HG03097 (cell line): Measurements from ENCODE around the gene ZNF608.

Source experiments
- ATAC-seq: cut with Tn5 transposase; IDR thresholded peaks from one replicate; pipeline ENCODE4 v1.9.1; 2021; ENCODE audit not compliant: unreplicated experiment, low FRiP score

ZNF608 gene

DNA sequence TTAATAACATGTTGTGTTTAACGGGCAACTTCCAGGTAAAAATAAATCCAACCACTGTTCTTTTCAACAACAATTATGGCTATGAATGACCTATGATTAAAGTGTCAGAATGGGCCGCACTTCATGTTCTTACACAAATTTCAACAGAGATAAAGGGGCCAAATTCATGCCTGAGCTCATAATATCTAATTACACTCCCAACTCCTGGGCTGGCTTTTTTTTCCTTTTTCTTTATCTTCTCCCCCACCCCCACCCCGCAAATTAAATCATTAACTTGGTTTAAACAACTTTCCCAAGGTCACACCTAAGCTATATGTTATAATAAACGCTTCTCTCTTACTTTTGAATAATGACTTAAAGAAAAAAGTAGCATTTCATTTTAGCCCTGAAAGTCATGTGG, 25.8 kb downstream of the ZNF608 start:
- ATAC-seq = no peak

DNA sequence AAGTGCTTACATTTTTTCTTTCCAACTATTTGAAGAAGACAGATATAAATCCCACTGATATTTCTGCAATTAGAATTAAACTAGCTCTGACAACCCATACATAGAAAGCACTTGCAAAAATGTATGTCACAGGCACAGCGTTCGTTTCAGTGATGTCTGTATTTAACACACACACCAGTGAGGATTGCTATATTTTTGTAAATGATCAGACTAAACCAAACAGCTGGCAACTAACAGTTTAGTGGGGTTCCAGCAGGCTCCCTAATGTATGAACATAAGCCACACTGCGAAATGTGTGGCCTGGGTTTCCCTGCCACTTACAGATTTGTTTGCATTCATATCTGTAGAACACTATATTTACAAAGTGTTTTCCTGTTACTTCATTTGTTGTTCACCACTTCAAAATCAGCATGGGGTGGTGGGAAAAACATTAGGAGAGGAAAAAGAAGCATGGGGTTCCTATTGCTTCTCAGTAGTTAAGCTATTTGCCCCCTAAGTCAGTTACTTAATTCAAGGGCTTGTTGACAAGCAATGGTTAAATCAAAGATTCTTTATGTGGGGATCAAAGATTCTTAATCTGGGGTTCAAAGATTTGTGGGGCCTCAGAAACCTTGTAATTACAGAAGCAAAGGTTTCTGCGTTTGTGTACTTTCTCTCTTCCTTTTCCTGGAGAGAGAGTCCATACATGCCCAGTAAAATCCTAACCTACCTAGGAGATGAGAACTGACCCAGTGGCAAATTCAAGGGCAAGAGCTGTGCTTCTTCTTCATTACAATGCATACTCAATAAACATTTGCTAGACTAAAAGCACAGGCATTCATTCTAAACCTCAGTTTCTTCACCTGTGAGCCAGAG, 27.1 kb downstream of the ZNF608 start:
- no peak for ATAC-seq

- no peak for ATAC-seq
These were observed 28.1 kb downstream of the ZNF608 start for GRCh38 chr5:124718380-124718789.

- ATAC-seq = no peak
These were observed 30.3 kb downstream of the ZNF608 start for GRCh38 chr5:124716169-124716568.

GRCh38 chr5:124714910-124715309, 31.5 kb downstream of the ZNF608 start:
- ATAC-seq = no peak

- ATAC-seq = no peak
These were observed 32.8 kb downstream of the ZNF608 start for GRCh38 chr5:124713595-124713994.

DNA sequence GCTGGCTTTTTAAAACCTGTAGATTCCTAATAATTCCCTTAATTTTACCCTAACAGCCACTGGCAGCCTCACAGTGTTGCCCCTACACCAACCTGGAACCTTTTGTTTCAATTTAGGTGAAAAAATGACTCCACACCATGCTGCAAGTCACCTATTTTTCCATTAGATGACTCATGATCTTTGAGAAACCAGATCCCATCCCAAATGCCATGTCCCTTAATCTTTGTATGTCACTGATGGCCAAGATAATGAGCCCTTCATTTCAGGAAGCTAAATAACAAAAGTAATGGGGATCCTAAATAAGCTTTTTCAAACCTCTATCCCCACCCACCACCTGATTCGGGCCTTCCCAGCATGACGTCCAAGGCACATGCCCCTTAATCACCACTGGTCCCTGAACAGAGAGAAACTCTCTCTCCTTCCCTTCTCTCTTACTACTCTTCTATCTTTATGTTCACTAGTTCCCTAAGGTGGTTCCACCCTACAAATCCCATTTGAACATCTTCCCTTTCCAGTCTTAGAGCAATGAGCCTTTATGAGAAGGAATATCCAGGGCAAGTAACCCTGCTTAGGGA, 33.6 kb downstream of the ZNF608 start:
- no peak for ATAC-seq

DNA sequence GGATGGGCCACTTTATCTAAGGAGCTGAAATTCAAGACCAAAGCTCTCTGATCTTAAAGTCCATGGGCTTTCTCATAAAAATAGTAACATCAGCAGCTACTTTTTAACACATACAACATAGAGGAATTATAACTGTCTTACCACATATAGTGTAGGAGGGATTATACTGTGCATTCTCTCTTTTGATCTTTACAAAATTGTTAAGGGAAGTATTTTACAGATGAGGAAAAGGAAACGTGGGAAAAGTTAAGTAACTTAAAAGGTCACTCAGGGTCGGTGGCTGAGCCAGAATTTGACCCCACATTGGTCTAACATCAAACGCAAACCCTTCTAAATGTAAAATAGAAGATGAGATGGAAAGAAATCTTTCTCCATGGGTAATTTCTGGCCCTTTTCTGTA, 38.4 kb downstream of the ZNF608 start:
- no peak for ATAC-seq

- no peak for ATAC-seq
These were observed 38.9 kb downstream of the ZNF608 start for GRCh38 chr5:124707520-124707919.

GRCh38 chr5:124706729-124707361, 39.6 kb downstream of the ZNF608 start:
- no peak for ATAC-seq

- ATAC-seq = no peak
These were observed 40.4 kb downstream of the ZNF608 start for GRCh38 chr5:124706051-124706450.

DNA sequence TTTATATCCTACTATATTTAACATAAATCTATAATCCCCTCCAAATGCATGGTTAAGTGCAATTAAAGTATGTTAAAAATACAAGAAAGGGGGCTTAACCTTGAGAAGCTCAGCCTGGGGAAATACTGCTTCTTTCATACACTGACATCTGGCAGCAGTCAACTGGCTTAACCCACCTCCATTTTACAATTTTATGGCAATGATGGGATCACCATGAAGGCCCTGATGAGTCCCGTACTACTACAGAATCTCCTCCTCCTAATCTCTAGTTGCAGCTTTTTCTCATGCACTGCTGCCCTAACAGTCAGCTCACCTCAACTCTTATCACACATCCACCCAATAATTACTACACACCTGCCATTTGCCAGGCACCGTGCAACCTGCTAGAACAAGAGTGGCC, 40.9 kb downstream of the ZNF608 start:
- no peak for ATAC-seq

DNA sequence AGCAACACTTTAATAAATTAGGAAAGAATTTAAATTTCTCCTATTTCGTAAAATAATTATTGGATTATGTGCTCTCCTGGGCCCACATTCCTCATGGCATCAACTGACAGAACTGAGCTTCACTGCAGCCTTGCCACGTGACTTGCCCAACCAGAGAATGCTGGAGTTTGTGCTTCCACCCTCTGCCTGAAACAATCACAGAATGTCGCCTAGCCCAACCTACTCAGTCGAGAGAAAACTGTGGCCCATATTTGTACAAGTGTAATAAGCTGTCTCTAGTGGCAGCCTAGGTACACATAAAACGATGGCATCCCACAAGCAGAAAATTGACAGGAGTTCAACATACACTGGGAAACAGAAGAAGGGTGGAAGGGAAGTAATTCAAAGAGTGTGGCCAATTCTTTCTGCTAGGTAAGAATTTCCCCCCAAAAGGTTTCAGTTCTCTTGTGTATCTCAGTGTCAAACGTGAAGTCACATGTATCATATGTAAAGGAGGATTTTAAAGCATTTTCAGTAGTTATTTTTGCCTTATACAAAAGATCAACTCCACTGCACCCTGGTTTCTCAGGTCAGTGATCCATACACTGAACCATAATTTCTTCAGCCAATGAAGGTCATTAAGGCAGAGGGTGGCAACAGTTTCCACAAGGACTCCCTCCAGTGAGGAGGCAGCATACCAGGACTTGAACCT, 41.7 kb downstream of the ZNF608 start:
- peak; percentile 77 for ATAC-seq

DNA sequence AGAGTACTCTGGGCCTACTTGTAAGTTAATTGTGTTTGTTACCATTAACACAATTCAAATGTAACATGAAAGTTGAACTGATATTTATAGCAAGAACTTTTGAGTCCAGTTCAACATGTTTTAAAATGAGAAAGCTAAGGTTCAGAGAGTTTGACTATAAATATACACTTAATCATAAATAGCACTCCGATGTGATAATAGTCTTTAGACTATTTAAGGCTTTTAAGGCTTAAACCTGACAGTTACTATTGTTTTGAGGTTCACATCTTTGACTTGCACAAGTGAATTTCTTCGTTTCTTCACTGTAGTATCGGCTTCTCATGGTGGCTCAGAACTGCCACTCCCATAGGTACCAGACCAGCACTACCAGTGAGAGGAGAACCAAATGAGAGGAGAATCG, 42.4 kb downstream of the ZNF608 start:
- no peak for ATAC-seq

DNA sequence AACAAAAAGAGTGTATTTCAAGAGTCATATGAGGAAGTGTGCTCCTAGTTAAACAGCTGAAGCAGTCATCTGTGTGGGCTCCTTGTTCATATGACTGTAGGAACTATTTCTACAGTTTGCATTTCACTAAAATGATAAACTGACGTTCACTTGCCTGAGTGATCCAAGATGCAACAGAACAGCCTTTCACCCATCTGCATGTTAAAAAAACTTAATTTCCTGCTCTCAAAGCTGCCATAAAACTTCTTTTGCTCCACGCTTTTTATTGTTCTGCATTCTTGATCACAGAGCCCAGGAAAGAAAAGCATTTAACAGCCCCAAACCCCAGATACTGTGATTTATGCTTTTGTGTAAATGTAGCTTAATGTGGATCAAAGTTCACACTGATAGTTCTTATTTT, 43.9 kb downstream of the ZNF608 start:
- ATAC-seq = no peak

DNA sequence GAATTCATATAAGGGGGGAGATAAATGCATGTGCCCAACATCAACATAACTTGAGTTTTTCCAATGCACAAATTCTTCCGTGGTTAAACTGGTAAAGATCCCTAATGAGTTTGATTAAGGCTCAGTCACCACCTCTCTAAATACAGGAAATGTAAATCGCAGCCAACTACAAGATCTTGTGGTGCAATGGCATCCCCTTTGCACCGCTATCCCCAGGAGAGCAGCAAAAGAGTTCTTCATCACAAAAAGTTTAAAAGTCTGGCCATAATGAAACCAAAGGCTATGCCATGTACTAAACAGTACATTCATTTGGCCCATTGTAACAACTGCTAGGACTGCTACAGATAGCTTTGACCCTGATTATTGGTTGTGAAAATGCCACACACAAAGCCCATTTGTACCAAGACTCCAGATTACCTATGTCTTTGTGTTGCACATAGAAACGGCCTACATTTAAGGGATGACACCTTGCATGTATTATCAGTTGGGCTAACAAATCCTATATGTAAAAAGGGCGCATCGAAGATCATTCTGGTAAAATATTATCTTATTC, 44.5 kb downstream of the ZNF608 start:
- ATAC-seq = no peak

- ATAC-seq = no peak
These were observed 45.4 kb downstream of the ZNF608 start for GRCh38 chr5:124701016-124701415.

DNA sequence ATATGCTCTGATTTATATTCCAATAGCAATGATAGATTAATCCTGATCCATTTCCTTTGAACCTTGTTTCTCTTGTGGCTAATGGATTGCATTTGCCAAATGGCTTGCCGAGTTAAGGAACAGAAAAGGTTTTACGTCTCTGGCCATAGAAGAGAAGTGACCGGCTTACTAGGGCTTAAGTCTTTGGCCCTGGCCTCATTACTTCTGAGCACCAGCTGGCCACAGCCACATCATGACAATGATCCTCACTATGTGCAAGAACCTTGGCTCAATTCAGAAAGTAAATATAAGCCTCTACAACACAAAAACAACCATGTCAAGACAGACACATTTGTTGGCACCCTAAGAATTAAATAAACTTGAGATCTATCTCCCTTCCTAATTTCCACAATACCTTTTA, 46.1 kb downstream of the ZNF608 start:
- ATAC-seq = no peak

- ATAC-seq = no peak
These were observed 47.7 kb downstream of the ZNF608 start for GRCh38 chr5:124698770-124699169.

DNA sequence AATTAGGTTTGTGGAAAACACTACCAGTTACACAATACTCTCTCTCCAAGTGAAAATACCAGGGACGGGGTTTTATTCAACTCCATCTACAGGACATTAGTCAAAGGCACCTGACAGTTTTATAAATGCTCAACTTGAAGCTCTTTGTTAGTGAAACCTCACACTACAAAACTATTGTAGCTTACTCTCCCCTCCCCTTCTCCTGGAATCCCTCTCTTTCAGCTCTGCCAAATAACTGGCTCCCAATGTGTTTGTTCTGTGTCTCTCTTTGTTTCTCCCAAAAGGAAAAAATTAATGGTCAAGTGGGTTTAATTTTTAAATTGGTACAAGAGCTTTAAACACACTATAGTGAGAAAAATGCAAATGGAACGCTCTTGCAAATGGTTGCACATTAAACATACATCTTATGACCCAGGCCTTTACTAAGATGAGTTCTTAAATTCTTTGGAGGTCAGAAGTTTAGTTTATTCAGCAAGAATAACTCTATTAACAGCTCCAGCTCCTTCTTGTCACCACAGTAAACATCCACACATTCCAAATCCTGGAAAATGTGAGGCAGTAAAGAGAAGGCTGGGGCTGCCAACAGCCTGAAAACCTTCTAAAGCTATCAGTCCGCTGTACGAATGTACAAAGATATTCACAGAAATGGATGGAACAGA, 48.4 kb downstream of the ZNF608 start:
- no peak for ATAC-seq
